Natural killer cell (primary cell): Measurements from ENCODE around the gene OR5AN1. TPM values are rescaled to one million over a fixed set of nuclear protein-coding genes. Genes with fewer than 3 reads are reported as not detected.
"Not testable (repeated sequence)": the region's sequence is repeated elsewhere in the genome, so short reads cannot be mapped to it uniquely, and the experiment has no call there.

Experiments used
- ATAC-seq, 3 donors: fragments of 150-1000 bp in 2 of 3; fragments of 200-7000 bp in 1 of 3; cut with Tn5 transposase; 1 replicate in 1 of 3; 2 replicates in 2 of 3; pipeline ENCODE4 v1.10.0; 2021; ENCODE audit warnings: mild to moderate bottlenecking in 2 of 3, moderate library complexity in 2 of 3
- DNase-seq, 2 donors: peaks; one replicate each; pipeline versions ENCODE4 v3.0.0 to v3.0.0-alpha.2; 2013 to 2021; ENCODE audit warnings: mixed read lengths in 1 of 2
- H3K27ac ChIP-seq: one replicate; pipeline ENCODE4 v1.5.1; 2013; ENCODE audit warnings: mild to moderate bottlenecking, low read length
- H3K27me3 ChIP-seq: one replicate; pipeline ENCODE4 v1.6.1; 2013; ENCODE audit warnings: low read length; ENCODE audit not compliant: control insufficient read depth, insufficient read depth
- H3K36me3 ChIP-seq: one replicate; pipeline ENCODE4 v1.6.1; 2013; ENCODE audit warnings: low read length; ENCODE audit not compliant: control insufficient read depth, insufficient read depth
- H3K4me1 ChIP-seq: one replicate; pipeline ENCODE4 v1.6.1; 2013; ENCODE audit warnings: low read length; ENCODE audit not compliant: control insufficient read depth, insufficient read depth
- H3K4me3 ChIP-seq: one replicate; pipeline ENCODE4 v1.5.1; 2013; ENCODE audit warnings: low read length
- H3K9me3 ChIP-seq: one replicate; pipeline ENCODE4 v1.6.1; 2013; ENCODE audit warnings: low read length; ENCODE audit not compliant: control insufficient read depth, insufficient read depth
- H3K27ac Mint-ChIP-seq, 2 donors: one replicate each; pipeline ENCODE4 v1.8.0; 2022; ENCODE audit warnings: mild to moderate bottlenecking in 2 of 2, mixed read lengths in 2 of 2, moderate library complexity in 1 of 2
- H3K27me3 Mint-ChIP-seq, 2 donors: one replicate each; pipeline ENCODE4 v1.8.0; 2022; ENCODE audit warnings: low read depth in 2 of 2, mixed read lengths in 2 of 2
- H3K36me3 Mint-ChIP-seq: one replicate; pipeline ENCODE4 v1.8.0; 2022; ENCODE audit warnings: mixed read lengths
- H3K4me1 Mint-ChIP-seq, 2 donors: one replicate each; pipeline ENCODE4 v1.8.0; 2022; ENCODE audit warnings: mixed read lengths in 2 of 2
- H3K4me3 Mint-ChIP-seq: one replicate; pipeline ENCODE4 v1.8.0; 2022; ENCODE audit warnings: mild to moderate bottlenecking, moderate library complexity, mixed read lengths
- H3K9me3 Mint-ChIP-seq, 2 donors: one replicate each; pipeline ENCODE4 v1.8.0; 2022; ENCODE audit warnings: mixed read lengths in 2 of 2
- CTCF ChIP-seq: fragments of 200-600 bp; IDR thresholded peaks from one replicate; pipeline ENCODE4 v1.8.0; 2022; ENCODE audit warnings: antibody characterized with exemption
- WGBS: methylation state at CpG from one replicate; pipeline ENCODE4 v1.1.7; 2013; ENCODE audit warnings: missing lambda C conversion rate; ENCODE audit not compliant: insufficient coverage; 5-methylcytosine and 5-hydroxymethylcytosine counted together
- intact Hi-C: fragments of 100-400 bp; cut with micrococcal nuclease; formaldehyde crosslinking; loops from one replicate; pipeline ENCODE4 v1.14.2; 2022
- total RNA-seq, 4 donors: library from RNA; stranded (reverse); fragments of 120-200 nt in 1 of 4; gene quantifications; one replicate each; pipeline versions ENCODE4 v1.2.3 to v1.2.4, GENCODE V29; 2013 to 2022

Gene OR5AN1
- not detected for total RNA-seq
- total RNA-seq (2013) = 0.09 TPM

- Mint-ChIP-seq H3K4me3 (no peak within 1 kb of the TSS), H3K4me1 (no peaks in the 10 kb centered on the region), H3K27me3 (peaks cover 0 to 7% of the 10 kb centered on the region in 2 donors), H3K36me3 (no peaks in the 10 kb centered on the region), H3K9me3 (no peaks in the 10 kb centered on the region), H3K27ac (no peak within 1 kb of the TSS)
- Histone ChIP-seq H3K4me3 (no peak within 1 kb of the TSS), H3K27ac (no peak within 1 kb of the TSS), H3K4me1 (no peaks in the 10 kb centered on the region), H3K36me3 (no peaks in the 10 kb centered on the region), H3K27me3 (no peaks in the 10 kb centered on the region), H3K9me3 (no peaks in the 10 kb centered on the region)
- ATAC-seq (no peak), DNase-seq (no peak)
- intact Hi-C loops = no loop called here
- 80% methylated on average over 3 of the region's 3 CpGs for WGBS
- TF ChIP-seq CTCF = no peak
These were observed at the start of gene OR5AN1 for GRCh38 chr11:59358595-59358994. OR5AN1 (plus strand) TSS chr11:59358895; CDS start chr11:59364459, 5,564 bp downstream.

- H3K4me1 Mint-ChIP-seq = no peaks in the 10 kb centered on the region
- no peak for TF ChIP-seq CTCF
- no peak overlapping the region for H3K27ac Mint-ChIP-seq
These were observed 23.7 kb upstream of the OR5AN1 start for GRCh38 chr11:59335001-59335400.

GRCh38 chr11:59336176-59336575 lies 22.5 kb upstream of the OR5AN1 start:
- peaks cover 7 to 16% of the 10 kb centered on the region in 2 donors for H3K27me3 Mint-ChIP-seq
- no peak for DNase-seq
- H3K9me3 Mint-ChIP-seq = peaks cover 0 to 9% of the 10 kb centered on the region in 2 donors
- no peak for TF ChIP-seq CTCF
- H3K4me3 Mint-ChIP-seq = no peak overlapping the region
- no peak overlapping the region for H3K27ac Mint-ChIP-seq
- WGBS = 100% methylated on average over 1 of the region's 5 CpGs
- Histone ChIP-seq H3K9me3 (no peaks in the 10 kb centered on the region), H3K27ac (no peak overlapping the region), H3K4me3 (no peak overlapping the region), H3K27me3 (no peaks in the 10 kb centered on the region), H3K4me1 (no peaks in the 10 kb centered on the region), H3K36me3 (no peaks in the 10 kb centered on the region)
- no peaks in the 10 kb centered on the region for H3K36me3 Mint-ChIP-seq
- intact Hi-C loops = no loop called here
- no peaks in the 10 kb centered on the region for H3K4me1 Mint-ChIP-seq
- no peak for ATAC-seq

More at GRCh38 chr11:59335001-59335400, 23.7 kb upstream of the OR5AN1 start:
- DNase-seq (no peak), ATAC-seq (no peak)
- no peaks in the 10 kb centered on the region for H3K36me3 ChIP-seq
- no peak overlapping the region for H3K4me3 ChIP-seq
- Mint-ChIP-seq H3K36me3 (no peaks in the 10 kb centered on the region), H3K9me3 (peaks cover 0 to 9% of the 10 kb centered on the region in 2 donors), H3K4me3 (no peak overlapping the region), H3K27me3 (peaks cover 7 to 16% of the 10 kb centered on the region in 2 donors)
- intact Hi-C loops = no loop called here
- H3K9me3 ChIP-seq = no peaks in the 10 kb centered on the region
- no peaks in the 10 kb centered on the region for H3K4me1 ChIP-seq
- H3K27ac ChIP-seq = no peak overlapping the region
- no peaks in the 10 kb centered on the region for H3K27me3 ChIP-seq

- H3K27ac ChIP-seq = no peak overlapping the region
- intact Hi-C loops = no loop called here
- H3K4me1 ChIP-seq = no peaks in the 10 kb centered on the region
- H3K4me3 ChIP-seq = no peak overlapping the region
- no peaks in the 10 kb centered on the region for H3K27me3 ChIP-seq
- no peak for DNase-seq
- no peaks in the 10 kb centered on the region for H3K9me3 ChIP-seq
- no peaks in the 10 kb centered on the region for H3K36me3 ChIP-seq
- Mint-ChIP-seq H3K4me1 (no peaks in the 10 kb centered on the region), H3K4me3 (no peak overlapping the region), H3K9me3 (peaks cover 3 to 6% of the 10 kb centered on the region in 2 donors), H3K27me3 (peaks cover 2 to 8% of the 10 kb centered on the region in 2 donors), H3K27ac (no peak overlapping the region), H3K36me3 (no peaks in the 10 kb centered on the region)
- no peak for ATAC-seq
- TF ChIP-seq CTCF = no peak
These were observed 21.8 kb upstream of the OR5AN1 start for GRCh38 chr11:59336931-59337330.

GRCh38 chr11:59349657-59350056 lies 9.0 kb upstream of the OR5AN1 start:
- intact Hi-C loops, H3K9me3 Mint-ChIP-seq, H3K4me3 Mint-ChIP-seq, H3K27me3 ChIP-seq, H3K36me3 ChIP-seq, H3K36me3 Mint-ChIP-seq, H3K27ac Mint-ChIP-seq, H3K27me3 Mint-ChIP-seq, H3K4me3 ChIP-seq, ATAC-seq, H3K4me1 Mint-ChIP-seq, DNase-seq, H3K27ac ChIP-seq, H3K9me3 ChIP-seq, H3K4me1 ChIP-seq: not testable (repeated sequence)
- WGBS = 88% methylated on average over 4 of the region's 5 CpGs
